Measurements from ENCODE around the gene SH3BP2. TPM values are rescaled to one million over a fixed set of nuclear protein-coding genes. Genes with fewer than 3 reads are reported as not detected.

The SH3BP2 gene
- total and polyA plus RNA-seq, 8 donors: 34.9 to 113 (median 52.4) TPM

DNA sequence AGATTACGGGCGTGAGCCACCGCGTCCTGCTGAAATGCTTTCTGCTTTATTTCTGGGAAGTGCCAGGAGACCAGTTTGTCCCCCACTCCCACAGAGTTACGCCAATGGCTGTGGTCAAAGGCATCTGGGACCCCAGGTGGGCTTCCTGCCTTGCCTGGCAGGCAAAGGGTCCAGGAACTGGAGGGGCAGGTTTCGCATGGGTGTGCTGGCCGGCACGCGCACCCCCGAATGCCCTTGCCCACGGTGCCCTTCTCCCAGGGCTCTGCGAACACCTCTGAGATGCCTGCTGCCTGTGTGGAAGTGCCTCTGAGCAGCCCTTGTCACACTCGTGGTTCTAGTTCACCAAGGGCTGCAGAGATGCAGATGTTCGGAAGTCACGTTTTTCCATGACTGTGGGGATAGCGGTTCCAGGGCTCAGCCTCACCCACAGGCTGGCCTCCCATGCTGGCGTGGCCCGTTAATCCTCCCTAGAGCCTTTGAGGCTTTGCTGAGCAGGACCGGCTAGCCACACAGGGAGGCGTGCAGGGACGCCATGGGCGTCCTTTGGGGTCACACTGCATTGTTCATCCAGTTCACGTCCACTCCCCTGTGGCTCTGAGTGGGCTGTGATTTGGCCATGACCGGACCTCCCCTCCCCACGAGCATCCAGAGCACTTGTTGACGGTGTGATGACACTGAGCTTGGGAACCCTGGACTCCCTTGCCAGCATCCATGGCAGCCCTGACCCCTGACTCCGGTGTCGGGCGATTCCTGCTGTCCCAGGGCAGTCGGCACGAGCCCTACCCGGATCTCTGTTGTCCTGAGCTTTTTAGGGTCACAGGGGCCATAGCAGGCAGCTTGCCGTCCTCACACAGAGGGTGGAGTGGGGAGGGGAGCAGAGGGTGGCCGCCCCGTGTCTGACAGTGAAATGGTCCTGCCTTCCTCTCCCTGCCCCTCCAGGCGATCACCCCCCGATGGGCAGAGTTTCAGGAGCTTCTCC is 38.0 kb downstream of the SH3BP2 start:
- intact Hi-C loops (cut with DNase I): no loop called here
- peak in 1 of 4 donors; percentile 41 for DNase-seq
- Histone ChIP-seq H3K27me3 (no peaks in the 10 kb centered on the region), H3K4me1 (peaks cover 0 to 20% of the 10 kb centered on the region in 2 donors), H3K36me3 (peaks cover 0 to 95% of the 10 kb centered on the region in 2 donors), H3K9me3 (no peaks in the 10 kb centered on the region), H3K27ac (no peak overlapping the region), H3K4me3 (no peak overlapping the region)
- TF ChIP-seq CTCF (IDR thresholded peaks at IDR 0.05): no peak
- ATAC-seq: no peak

DNA sequence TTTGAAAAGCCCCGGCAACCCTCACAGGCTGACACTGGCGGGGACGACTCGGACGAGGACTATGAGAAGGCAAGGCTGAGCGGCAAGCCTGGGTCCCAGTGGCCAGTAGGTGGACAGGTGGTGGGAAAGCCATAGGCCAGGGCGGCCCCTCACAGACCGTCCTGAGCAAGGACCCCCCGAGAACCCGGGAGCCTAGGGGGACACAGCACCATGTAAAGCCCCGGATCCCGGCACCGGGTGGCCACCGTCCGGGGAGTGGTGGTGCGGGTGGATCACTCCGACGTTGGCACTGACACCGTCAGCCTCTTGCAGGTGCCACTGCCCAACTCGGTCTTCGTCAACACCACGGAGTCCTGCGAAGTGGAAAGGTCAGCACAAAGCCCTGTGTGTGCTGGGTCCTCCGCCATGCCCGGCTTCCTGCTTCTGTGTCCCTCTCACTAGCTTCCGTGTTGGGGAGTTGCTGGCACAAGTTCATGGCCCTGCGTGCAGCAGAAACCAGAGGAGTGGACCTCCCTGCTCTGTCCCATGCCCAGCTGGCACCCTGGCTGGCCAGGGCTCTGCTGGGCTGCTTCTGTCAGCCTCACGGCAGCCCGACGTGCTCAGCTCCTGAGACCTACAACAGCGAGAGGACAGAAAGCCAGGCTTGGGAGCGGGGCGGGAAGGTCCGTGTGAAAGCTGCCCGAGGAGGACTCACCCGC is 38.9 kb downstream of the SH3BP2 start:
- ATAC-seq (no peak), DNase-seq (peak in 2 of 4 donors; percentile 31 to 75)
- H3K4me3 ChIP-seq: no peak overlapping the region
- no peak for TF ChIP-seq CTCF (IDR thresholded peaks at IDR 0.05)
- peaks cover 0 to 100% of the 10 kb centered on the region in 2 donors for H3K36me3 ChIP-seq
- intact Hi-C loops (cut with DNase I): no loop called here
- no peaks in the 10 kb centered on the region for H3K9me3 ChIP-seq
- no peak overlapping the region for H3K27ac ChIP-seq
- no peaks in the 10 kb centered on the region for H3K27me3 ChIP-seq
- H3K4me1 ChIP-seq: peaks cover 0 to 28% of the 10 kb centered on the region in 2 donors

DNA sequence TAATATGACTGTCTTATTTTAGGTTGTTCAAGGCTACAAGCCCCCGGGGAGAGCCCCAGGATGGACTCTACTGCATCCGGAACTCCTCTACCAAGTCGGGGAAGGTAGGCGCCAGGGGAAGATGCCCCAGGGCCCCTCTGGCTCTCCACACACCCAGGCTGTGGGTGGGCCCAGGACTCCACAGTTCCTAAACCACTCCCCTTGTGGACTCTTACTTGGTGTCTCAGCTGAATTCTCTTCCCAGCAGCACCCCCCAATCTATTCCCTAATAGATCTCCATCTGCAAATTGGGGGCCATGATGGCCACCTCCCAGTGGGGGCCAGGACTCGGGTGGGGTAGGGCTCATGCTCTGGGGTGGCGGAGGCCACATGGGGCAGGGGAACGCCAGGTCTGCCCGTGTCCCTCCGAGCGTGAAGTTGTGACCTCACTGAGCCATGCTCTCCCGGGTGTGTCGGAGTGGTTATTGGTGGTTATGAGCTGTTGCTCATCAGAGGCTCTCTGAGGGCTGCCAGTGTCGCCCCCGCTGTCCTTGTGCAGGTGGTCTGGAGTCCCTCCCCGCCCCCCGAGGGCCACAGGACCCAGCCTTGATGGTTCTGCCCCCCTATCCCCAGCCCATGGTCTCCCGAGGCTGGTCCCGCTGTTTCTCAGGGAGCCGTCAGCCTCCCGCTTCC is 39.6 kb downstream of the SH3BP2 start:
- intact Hi-C loops (cut with DNase I): no loop called here
- peaks cover 3 to 35% of the 10 kb centered on the region in 2 donors for H3K4me1 ChIP-seq

DNA sequence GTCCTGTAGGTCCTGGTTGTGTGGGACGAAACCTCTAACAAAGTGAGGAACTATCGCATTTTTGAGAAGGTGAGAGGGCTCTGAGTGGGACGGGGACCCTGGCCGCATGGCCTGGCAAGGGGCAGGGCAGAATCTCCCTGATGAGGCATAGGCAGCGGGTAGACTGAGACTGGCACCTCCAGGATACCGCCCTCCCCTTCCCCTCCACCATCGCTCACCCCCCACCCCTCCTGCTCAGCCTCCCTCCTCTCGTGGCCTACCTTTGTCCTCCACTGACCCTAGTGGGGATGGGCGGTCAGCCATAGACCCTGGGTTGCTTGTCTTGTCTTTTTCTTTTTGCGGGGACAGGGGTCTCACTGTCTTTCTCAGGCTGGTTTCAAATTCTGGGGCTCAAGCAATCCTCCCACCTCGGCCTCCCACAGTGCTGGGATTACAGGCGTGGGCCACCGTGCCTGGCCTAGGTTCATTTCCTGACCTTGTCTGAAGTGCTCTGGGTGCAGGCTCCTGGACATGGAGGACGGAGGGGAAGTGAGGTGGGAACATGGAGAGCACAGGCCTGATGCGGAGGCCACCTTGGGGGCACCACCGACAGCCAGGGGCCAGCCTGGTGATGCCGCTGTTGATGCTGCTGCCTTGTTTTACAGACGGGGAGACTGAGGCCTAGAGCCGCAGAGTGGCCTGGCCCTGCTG is 40.2 kb downstream of the SH3BP2 start:
- H3K9me3 ChIP-seq: no peaks in the 10 kb centered on the region
- no peak for TF ChIP-seq CTCF (IDR thresholded peaks at IDR 0.05)
- H3K27ac ChIP-seq: no peak overlapping the region
- intact Hi-C loops (cut with DNase I): no loop called here
- H3K4me1 ChIP-seq: peaks cover 8 to 42% of the 10 kb centered on the region in 2 donors
- ATAC-seq (no peak), DNase-seq (peak in 1 of 4 donors; percentile 18)
- no peak overlapping the region for H3K4me3 ChIP-seq
- peaks cover 0 to 86% of the 10 kb centered on the region in 2 donors for H3K36me3 ChIP-seq
- no peaks in the 10 kb centered on the region for H3K27me3 ChIP-seq

More for the DNA sequence above, 39.6 kb downstream of the SH3BP2 start:
- Histone ChIP-seq H3K9me3 (no peaks in the 10 kb centered on the region), H3K4me3 (no peak overlapping the region), H3K36me3 (peaks cover 0 to 93% of the 10 kb centered on the region in 2 donors), H3K27me3 (no peaks in the 10 kb centered on the region), H3K27ac (no peak overlapping the region)
- no peak for TF ChIP-seq CTCF (IDR thresholded peaks at IDR 0.05)
- DNase-seq (peak in 2 of 4 donors; percentile 30 to 59), ATAC-seq (no peak)
